SU-DHL-6 (cell line): ENCODE measurements around the gene MAP2K2.

Experiments used
- H2AFZ ChIP-seq: fragments of 200-600 bp; sonication (generic); 2 replicates; pipeline ENCODE4 v1.6.1; 2014; ENCODE audit warnings: low read depth, mild to moderate bottlenecking, moderate library complexity, mixed read lengths, antibody characterized with exemption, low read length; ENCODE audit not compliant: severe bottlenecking
- H3F3A ChIP-seq: fragments of 200-600 bp; shearing (Covaris generic); 2 replicates; pipeline ENCODE4 v1.6.0; 2016; ENCODE audit warnings: antibody characterized with exemption, mild to moderate bottlenecking; ENCODE audit not compliant: insufficient read depth
- H3K27ac ChIP-seq: fragments of 200-600 bp; sonication (generic); 2 replicates; pipeline ENCODE4 v1.5.1; 2016; ENCODE audit warnings: low read depth, mild to moderate bottlenecking, low read length, moderate library complexity, mixed read lengths
- H3K27me3 ChIP-seq: fragments of 200-600 bp; sonication (generic), shearing (Covaris generic); 2 replicates; pipeline ENCODE4 v1.6.0; 2014; ENCODE audit warnings: mild to moderate bottlenecking, low read length
- H3K36me3 ChIP-seq: fragments of 200-600 bp; sonication (generic); 2 replicates; pipeline ENCODE4 v1.6.1; 2014; ENCODE audit warnings: mild to moderate bottlenecking, low read length, mixed read lengths
- H3K4me2 ChIP-seq: fragments of 300-600, 200-600 bp; shearing (Covaris generic), sonication (generic); 2 replicates; pipeline ENCODE4 v1.6.0; 2014; ENCODE audit warnings: low read length, low read depth, mild to moderate bottlenecking; ENCODE audit not compliant: poor library complexity, severe bottlenecking
- H3K4me3 ChIP-seq: fragments of 200-600 bp; sonication (generic); 2 replicates; pipeline ENCODE4 v1.5.1; 2014; ENCODE audit warnings: antibody characterized with exemption, low read length, mild to moderate bottlenecking, mixed read lengths; ENCODE audit not compliant: insufficient read depth, poor library complexity, severe bottlenecking
- H3K79me2 ChIP-seq: fragments of 200-600 bp; sonication (generic); 2 replicates; pipeline ENCODE4 v1.6.1; 2014; ENCODE audit warnings: mild to moderate bottlenecking, low read length, moderate library complexity; ENCODE audit not compliant: insufficient read depth
- H3K9ac ChIP-seq: fragments of 200-600 bp; sonication (generic); 2 replicates; pipeline ENCODE4 v1.7.0; 2014; ENCODE audit warnings: mild to moderate bottlenecking, low read length
- H3K9me2 ChIP-seq: fragments of 200-600 bp; sonication (generic); replicated peaks from 2 replicates; pipeline ENCODE4 v1.6.1; 2014; ENCODE audit warnings: low read length; ENCODE audit not compliant: insufficient read depth
- H3K9me3 ChIP-seq: fragments of 200-600 bp; sonication (generic); 2 replicates; pipeline ENCODE4 v1.6.1; 2014; ENCODE audit warnings: low read length, mixed read lengths; ENCODE audit not compliant: insufficient read depth
- H4K20me1 ChIP-seq: fragments of 200-600 bp; sonication (generic); 2 replicates; pipeline ENCODE4 v1.6.1; 2014; ENCODE audit warnings: low read depth, mild to moderate bottlenecking, antibody characterized with exemption, low read length, moderate library complexity, mixed read lengths
- CTCF ChIP-seq: fragments of 200-600 bp; sonication (generic); IDR thresholded peaks from one replicate; pipeline ENCODE4 v1.5.1; 2017; ENCODE audit warnings: antibody characterized with exemption, mild to moderate bottlenecking, low read length, moderate library complexity; ENCODE audit not compliant: insufficient read depth, poor library complexity, severe bottlenecking
- EZH2phosphoT487 ChIP-seq: fragments of 200-600 bp; sonication (generic), shearing (Covaris generic); conservative IDR thresholded peaks from 2 replicates; pipeline ENCODE4 v1.6.1; 2018; ENCODE audit warnings: mild to moderate bottlenecking, antibody characterized with exemption, low read length, moderate library complexity, mixed read lengths

The MAP2K2 gene

GRCh38 chr19:4053423-4054324, 70.2 kb downstream of the MAP2K2 start:
- Histone ChIP-seq H3K9ac (no peak overlapping the region), H3K36me3 (no peaks in the 10 kb centered on the region)

DNA sequence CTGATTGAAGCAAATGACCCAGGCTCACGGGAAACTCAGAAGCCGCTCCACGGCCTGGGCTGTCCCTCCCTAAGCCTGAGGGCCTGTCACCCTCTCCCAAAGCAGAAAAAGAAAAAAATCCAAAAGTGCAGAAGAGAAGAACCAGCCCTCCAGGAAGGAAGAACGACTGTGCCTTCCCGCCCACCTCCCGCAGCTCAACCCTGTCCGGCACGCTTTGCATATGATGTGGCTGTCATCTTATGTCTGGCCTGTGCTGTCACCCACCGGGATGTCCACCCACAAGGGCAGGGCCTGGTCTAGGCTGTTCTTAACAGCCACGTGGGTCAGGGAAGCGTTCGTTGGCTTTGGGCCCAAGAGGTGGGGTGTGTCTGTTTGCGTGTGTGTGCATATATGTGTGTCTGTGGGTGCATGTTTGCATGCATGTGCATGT, 70.9 kb downstream of the MAP2K2 start:
- TF ChIP-seq EZH2phosphoT487 (no peak), CTCF (no peak)
- no peak overlapping the region for H3K4me3 ChIP-seq
- H3K79me2 ChIP-seq, result peaks cover 92% of the 10 kb centered on the region
- no peak overlapping the region for H2AFZ ChIP-seq
- no peaks in the 10 kb centered on the region for H3F3A ChIP-seq
- H3K9me2 ChIP-seq, result no peaks in the 10 kb centered on the region
- H3K4me2 ChIP-seq, result no peak overlapping the region
- H3K9ac ChIP-seq, result no peak overlapping the region
- no peaks in the 10 kb centered on the region for H3K36me3 ChIP-seq
- no peaks in the 10 kb centered on the region for H3K27me3 ChIP-seq
- no peak overlapping the region for H3K27ac ChIP-seq
- no peaks in the 10 kb centered on the region for H3K9me3 ChIP-seq
- peaks cover 12% of the 10 kb centered on the region for H4K20me1 ChIP-seq

More at GRCh38 chr19:4053423-4054324, 70.2 kb downstream of the MAP2K2 start:
- H4K20me1 ChIP-seq, result peaks cover 12% of the 10 kb centered on the region
- no peak overlapping the region for H2AFZ ChIP-seq
- TF ChIP-seq EZH2phosphoT487, result no peak
- no peak for TF ChIP-seq CTCF
- H3K27ac ChIP-seq, result no peak overlapping the region
- no peak overlapping the region for H3K4me2 ChIP-seq
- no peaks in the 10 kb centered on the region for H3K9me2 ChIP-seq
- H3F3A ChIP-seq, result no peaks in the 10 kb centered on the region
- H3K4me3 ChIP-seq, result no peak overlapping the region
- H3K79me2 ChIP-seq, result peaks cover 92% of the 10 kb centered on the region
- no peaks in the 10 kb centered on the region for H3K27me3 ChIP-seq
- H3K9me3 ChIP-seq, result no peaks in the 10 kb centered on the region

DNA sequence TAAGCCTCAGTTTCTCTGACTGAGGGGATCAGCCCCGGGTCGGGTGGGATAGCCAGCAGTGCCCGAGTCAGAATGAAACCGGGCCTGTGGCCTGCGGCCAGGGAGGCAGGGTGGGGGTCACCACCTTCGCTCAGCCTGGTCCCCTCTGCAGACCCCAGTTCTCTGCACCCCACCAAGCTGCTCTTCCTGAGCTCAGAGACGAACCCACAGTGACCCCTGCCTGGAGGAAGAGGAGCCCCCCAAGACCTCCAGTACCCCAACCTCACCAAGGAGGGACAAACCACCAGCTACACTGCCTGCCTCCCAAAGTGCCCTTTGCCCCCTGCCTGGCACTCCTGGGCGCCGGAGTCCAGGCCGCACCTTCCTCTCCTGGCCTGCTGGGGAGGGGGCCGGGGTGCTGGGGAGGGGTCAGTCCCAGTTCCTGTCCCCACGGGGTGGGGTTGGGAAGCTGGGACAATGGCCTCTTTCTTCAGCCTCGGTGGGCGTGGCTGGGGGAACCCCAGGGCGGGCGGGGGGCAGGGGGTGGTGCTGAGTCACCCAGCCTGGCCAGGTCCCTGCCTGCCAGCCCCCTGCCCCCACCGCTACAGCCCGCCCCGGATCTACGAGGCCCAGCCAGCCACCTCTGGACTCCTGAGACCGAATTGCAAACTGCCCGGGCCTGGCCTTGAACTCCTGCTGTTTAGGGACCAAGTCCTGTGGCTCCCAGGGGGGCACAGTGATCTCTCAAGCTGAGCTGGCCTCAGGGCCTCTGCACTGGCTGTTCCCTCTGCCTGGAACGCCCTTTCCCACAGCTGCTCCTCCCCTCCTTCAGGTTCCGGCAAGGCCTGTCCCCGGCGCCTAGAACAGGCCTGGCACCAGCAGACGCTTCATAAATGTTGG, 71.6 kb downstream of the MAP2K2 start:
- H3K4me3 ChIP-seq, result no peak overlapping the region
- H3K79me2 ChIP-seq, result peaks cover 85% of the 10 kb centered on the region
- H3K27me3 ChIP-seq, result no peaks in the 10 kb centered on the region
- no peak overlapping the region for H2AFZ ChIP-seq
- no peaks in the 10 kb centered on the region for H3K9me2 ChIP-seq
- no peaks in the 10 kb centered on the region for H3F3A ChIP-seq
- TF ChIP-seq EZH2phosphoT487 (no peak), CTCF (no peak)
- H3K9ac ChIP-seq, result no peak overlapping the region
- H3K36me3 ChIP-seq, result no peaks in the 10 kb centered on the region
- no peak overlapping the region for H3K4me2 ChIP-seq
- peaks cover 12% of the 10 kb centered on the region for H4K20me1 ChIP-seq
- H3K27ac ChIP-seq, result no peak overlapping the region
- no peaks in the 10 kb centered on the region for H3K9me3 ChIP-seq
